ENCODE data around the gene CIRBP.
"Not testable (repeated sequence)": the region's sequence is repeated elsewhere in the genome, so short reads cannot be mapped to it uniquely, and the experiment has no call there.

GRCh38 chr19:1305354-1305753 lies 36.2 kb downstream of the CIRBP start:
- TF ChIP-seq POLR2A, CTCF (IDR thresholded peaks at IDR 0.05): not testable (repeated sequence)
